ENCODE data around the gene FOXE3.

Gene FOXE3

DNA sequence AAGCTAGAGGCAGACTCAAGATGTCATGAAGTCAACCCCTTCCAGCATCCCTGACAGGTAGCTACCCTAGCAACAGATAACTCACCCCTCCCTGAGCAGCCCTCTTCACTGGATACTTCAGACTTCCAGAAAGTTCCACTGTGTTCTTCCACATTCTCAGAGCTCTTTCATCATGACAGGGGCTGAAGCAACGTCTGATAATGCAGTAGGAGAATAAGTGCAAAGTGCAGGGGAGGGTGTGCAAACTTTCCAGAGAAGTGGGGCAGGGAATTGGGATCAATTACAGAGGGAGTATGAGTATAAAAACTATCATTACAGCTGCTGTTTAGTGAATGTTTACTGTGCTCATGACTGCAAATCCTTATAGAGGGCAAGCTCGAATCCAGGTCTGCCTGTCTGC is 26.4 kb upstream of the FOXE3 start:
- H3K4me3 ChIP-seq (ENCODE audit: low read depth, low read length): no peak overlapping the region
- TF ChIP-seq, protein P1, sequence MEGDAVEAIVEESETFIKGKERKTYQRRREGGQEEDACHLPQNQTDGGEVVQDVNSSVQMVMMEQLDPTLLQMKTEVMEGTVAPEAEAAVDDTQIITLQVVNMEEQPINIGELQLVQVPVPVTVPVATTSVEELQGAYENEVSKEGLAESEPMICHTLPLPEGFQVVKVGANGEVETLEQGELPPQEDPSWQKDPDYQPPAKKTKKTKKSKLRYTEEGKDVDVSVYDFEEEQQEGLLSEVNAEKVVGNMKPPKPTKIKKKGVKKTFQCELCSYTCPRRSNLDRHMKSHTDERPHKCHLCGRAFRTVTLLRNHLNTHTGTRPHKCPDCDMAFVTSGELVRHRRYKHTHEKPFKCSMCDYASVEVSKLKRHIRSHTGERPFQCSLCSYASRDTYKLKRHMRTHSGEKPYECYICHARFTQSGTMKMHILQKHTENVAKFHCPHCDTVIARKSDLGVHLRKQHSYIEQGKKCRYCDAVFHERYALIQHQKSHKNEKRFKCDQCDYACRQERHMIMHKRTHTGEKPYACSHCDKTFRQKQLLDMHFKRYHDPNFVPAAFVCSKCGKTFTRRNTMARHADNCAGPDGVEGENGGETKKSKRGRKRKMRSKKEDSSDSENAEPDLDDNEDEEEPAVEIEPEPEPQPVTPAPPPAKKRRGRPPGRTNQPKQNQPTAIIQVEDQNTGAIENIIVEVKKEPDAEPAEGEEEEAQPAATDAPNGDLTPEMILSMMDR (IDR thresholded peaks at IDR 0.05; ENCODE audit: control insufficient read depth, extremely low read depth, insufficient read depth): no peak
- no peak for DNase-seq (ENCODE audit: low read depth)

DNA sequence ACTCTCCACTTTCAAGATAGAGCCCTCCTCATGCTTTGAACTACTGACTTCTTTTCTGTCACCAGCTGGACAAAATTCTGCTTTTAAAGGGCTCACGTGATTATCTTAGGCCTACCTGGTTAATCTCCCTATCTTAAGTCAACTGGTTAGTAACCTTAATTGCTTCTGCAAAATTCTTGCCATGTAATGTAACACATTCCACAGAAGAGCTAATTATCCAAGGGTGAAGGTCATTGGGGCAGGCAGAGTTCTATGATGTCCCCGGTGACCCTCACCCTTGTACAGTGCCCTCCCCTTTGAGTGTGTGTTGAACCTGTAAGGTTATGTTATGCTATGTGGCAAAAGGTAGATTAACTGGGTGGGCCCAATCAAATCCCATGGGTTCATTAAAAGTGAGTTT is 25.2 kb upstream of the FOXE3 start:
- DNase-seq (ENCODE audit: low read depth): no peak
- no peak overlapping the region for H3K4me3 ChIP-seq (ENCODE audit: low read depth, low read length)
- TF ChIP-seq, protein P1 (IDR thresholded peaks at IDR 0.05; ENCODE audit: control insufficient read depth, extremely low read depth, insufficient read depth): no peak

DNA sequence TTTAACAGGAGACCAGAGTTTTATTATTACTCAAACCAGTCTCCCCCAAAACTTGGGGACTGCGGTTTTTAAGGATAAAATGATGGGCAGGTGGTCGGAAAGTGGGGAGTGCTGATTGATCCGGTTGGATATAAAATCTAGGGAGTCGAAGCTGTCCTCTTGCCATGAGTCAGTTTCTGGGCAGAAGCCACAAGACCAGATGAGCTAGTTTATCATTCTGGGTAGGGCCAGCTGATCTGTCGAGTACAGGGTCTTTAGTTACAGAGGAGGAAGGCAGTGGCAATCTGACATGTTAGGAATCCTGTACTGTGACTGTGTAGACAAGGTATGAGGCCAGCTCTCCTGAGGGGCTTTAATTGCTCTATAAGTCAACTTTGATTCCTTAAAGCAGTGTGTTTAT is 22.9 kb upstream of the FOXE3 start:
- no peak for DNase-seq (ENCODE audit: low read depth)
- no peak overlapping the region for H3K4me3 ChIP-seq (ENCODE audit: low read depth, low read length)
- TF ChIP-seq, protein P1 (IDR thresholded peaks at IDR 0.05; ENCODE audit: control insufficient read depth, extremely low read depth, insufficient read depth): no peak

DNA sequence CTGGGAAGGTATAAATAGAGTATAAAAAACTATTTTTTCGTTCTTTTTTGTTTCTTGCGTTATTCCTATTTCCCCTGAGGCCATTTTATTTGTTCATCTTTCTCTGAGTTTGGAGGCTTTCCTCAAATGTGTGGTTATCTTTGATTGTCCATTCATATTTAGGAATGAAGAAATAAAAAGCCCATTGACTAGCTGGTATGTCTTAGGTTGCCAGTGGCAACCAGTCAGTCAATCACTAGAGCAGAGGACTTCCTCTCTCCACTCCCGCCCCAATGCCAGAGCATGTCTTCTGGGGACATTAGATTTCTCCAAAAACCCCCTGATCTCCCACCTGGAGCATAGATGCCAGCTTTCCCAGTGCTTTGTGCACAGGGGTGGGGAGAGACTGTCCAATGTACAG is 20.7 kb upstream of the FOXE3 start:
- no peak overlapping the region for H3K4me3 ChIP-seq (ENCODE audit: low read depth, low read length)
- no peak for DNase-seq (ENCODE audit: low read depth)
- TF ChIP-seq, protein P1 (IDR thresholded peaks at IDR 0.05; ENCODE audit: control insufficient read depth, extremely low read depth, insufficient read depth): no peak

DNA sequence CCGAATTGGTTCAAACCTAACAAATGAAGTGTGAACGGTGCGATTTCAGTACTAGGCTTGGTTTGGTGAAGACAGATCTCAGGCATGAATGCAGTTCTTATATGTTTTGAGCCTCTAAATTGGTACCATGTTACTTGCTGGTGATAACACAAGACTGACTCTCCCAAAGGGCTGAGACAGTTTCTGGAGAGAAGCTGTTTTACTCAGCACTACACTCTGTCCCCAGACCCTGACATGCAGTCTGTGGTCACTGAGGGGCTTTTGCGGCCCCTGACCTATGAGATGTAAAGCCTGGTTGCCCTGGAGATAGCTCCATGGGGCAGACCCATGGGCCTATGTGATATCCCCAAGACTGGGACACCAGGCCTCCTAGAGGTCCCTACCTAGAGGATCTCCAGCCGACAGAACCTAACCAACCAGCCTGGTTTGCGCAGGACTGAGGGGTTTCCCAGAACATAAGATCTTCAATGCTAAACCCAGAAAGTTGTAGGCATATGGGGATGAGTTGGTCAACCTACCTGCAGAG is 19.4 kb upstream of the FOXE3 start:
- no peak for DNase-seq (ENCODE audit: low read depth)
- H3K4me3 ChIP-seq (ENCODE audit: low read depth, low read length): no peak overlapping the region
- TF ChIP-seq, protein P1 (IDR thresholded peaks at IDR 0.05; ENCODE audit: control insufficient read depth, extremely low read depth, insufficient read depth): no peak

DNA sequence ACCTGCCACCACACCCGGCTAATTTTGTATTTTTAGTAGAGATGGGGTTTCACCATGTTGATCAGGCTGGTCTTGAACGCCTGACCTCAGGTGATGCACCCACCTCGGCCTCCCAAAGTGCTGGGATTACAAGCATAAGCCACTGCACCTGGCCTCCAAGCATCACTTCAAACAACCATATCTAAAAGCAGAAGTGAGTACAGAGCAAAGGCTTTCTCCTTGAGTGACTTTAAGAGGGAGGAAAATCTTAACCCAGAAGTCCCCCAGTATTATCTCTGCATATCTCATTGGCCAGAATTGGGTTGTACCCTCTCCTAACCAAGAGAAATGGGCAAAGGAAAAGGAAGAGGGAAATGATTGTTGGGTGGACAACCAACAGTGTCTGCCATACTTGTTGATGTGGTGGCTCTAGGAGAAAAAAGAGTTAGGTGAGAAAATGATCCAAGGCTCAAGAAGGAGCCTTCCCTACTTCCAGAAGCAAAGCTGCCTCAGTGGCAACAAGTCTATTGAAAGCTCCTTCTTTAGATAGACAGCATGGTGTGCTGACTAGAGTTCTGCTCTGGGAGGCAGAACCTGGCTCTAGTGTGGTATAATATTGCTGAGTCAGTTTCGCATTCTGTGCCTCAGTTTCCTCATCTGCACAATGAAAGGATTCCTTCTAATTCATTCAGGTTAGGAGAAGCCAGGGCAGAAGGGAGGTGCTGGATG is 16.8 kb upstream of the FOXE3 start:
- H3K4me3 ChIP-seq (ENCODE audit: low read depth, low read length): no peak overlapping the region
- DNase-seq (ENCODE audit: low read depth): no peak
- TF ChIP-seq, protein P1 (IDR thresholded peaks at IDR 0.05; ENCODE audit: control insufficient read depth, extremely low read depth, insufficient read depth): no peak

DNA sequence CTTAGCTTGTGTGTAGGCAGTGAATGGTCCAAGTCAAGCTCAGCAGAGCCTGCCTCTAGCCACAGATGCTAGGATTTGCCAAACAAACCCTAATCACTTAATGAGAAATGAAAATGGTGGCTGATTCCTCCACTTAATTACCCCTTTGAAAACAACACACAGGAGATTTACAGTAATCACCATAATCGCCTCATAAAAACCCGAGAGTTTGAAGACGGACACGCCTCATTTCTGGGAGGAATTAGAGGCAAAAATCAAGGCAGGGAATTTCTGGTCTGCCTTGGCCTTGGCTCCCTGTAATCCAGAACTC is 16.3 kb upstream of the FOXE3 start:
- no peak for DNase-seq (ENCODE audit: low read depth)
- H3K4me3 ChIP-seq (ENCODE audit: low read depth, low read length): no peak overlapping the region
- TF ChIP-seq, protein P1 (IDR thresholded peaks at IDR 0.05; ENCODE audit: control insufficient read depth, extremely low read depth, insufficient read depth): no peak

Measured in LNCaP clone FGC (cell line).